ENCODE measurements around the gene ZEB1. TPM values are rescaled to one million over a fixed set of nuclear protein-coding genes. Genes with fewer than 3 reads are reported as not detected.
A peak's percentile ranks its signal among the peaks of the same experiment; 100 is the strongest.

Gene ZEB1
- total RNA-seq, 2 experiments from 2014 or later, result 50.4 to 51.6 TPM

DNA sequence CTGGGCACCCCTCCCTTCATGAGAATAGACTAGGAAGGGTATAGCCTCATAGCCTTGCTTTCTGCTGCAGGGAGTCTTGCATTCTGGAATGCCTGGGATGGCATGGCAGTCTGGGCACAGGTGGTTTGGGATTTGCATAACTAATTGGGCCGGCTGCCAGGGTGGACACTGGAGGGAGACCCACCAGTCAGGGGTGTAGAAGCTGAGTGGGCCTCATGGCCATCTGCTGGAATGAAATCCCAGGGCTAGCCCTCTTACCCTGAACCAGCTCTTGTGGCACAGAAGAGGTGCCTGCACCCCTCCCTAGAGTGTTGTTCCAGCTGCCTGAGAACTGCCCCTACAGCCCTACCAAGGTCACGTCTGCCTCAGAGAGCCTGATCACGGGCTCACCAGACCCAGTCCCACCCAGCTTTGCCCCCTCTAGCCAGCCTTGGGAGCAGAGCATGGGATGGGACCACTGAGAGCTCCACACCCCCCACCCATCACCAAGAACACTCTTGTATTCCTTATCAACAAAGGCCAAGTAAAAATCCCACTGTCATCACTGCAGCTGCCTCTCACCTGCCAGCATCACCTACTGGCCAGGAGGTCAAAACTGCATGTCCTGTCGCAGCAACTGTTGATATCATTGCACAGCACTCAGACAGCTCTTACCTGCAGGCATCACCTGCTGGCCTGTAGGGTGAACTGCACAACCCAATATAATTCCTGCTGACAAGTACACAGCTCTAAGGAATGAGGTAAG is 148.9 kb downstream of the ZEB1 start:
- no peak overlapping the region for H3K27ac Mint-ChIP-seq
- CTCF ChIA-PET, result interaction anchor here (0.5 kb wide), 1 partner anchor 118 kb away, joined by 4 read pairs; no protein-coding TSS in a partner anchor

DNA sequence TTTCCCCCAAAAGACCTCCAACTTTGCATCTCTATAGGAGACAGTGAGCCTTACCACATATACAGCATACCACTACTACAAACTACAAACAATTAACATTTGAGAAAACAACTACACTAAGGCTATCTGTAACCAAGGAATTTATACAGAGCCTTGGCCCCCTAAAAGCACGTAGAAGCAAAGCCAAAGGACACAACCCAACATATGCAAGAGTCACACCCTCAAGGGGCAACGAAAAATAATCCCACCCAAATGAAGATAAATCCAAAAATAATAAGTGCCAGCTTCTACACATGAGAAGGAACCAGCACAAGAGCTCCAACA is 149.5 kb downstream of the ZEB1 start:
- H3K36me3 Mint-ChIP-seq (ENCODE audit: low read depth), result peaks cover 50% of the 10 kb centered on the region
- CTCF ChIA-PET, result no interaction called here

More for the DNA sequence above, 148.9 kb downstream of the ZEB1 start:
- H3K4me1 Mint-ChIP-seq, result no peaks in the 10 kb centered on the region
- no peak for DNase-seq
- POLR2A ChIA-PET, result no interaction called here
- H3K36me3 Mint-ChIP-seq (ENCODE audit: low read depth), result peaks cover 55% of the 10 kb centered on the region
- peaks cover 25% of the 10 kb centered on the region for H3K9me3 Mint-ChIP-seq
- H3K4me3 Mint-ChIP-seq, result no peak overlapping the region
- no peaks in the 10 kb centered on the region for H3K27me3 Mint-ChIP-seq

DNA sequence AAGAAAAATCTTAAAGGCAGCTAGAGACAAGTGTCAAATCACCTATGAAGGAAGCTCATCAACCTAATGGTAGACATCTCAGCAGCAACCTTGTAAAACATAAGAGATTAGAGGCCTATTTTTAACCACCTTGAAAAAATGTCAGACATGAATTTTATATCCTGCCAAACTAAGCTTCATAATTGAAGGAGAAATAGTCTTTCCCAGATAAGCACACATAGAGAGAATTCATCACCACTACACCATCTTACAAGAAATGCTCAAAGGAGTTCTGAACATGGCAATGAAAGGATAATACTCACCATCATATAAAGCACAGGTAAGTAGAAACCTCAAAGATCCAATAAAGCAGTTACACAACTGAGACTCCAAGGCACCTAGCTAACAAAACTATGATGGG is 156.5 kb downstream of the ZEB1 start:
- Mint-ChIP-seq H3K4me3 (no peak overlapping the region), H3K4me1 (no peaks in the 10 kb centered on the region), H3K9me3 (peaks cover 8% of the 10 kb centered on the region), H3K27me3 (no peaks in the 10 kb centered on the region), H3K36me3 (ENCODE audit: low read depth) (peaks cover 22% of the 10 kb centered on the region), H3K27ac (no peak overlapping the region)
- ChIA-PET CTCF (no interaction called here), POLR2A (no interaction called here)
- DNase-seq, result no peak

More for the DNA sequence above, 149.5 kb downstream of the ZEB1 start:
- no peak overlapping the region for H3K27ac Mint-ChIP-seq
- peaks cover 20% of the 10 kb centered on the region for H3K9me3 Mint-ChIP-seq
- no peaks in the 10 kb centered on the region for H3K27me3 Mint-ChIP-seq
- no peaks in the 10 kb centered on the region for H3K4me1 Mint-ChIP-seq
- no peak for DNase-seq
- no peak overlapping the region for H3K4me3 Mint-ChIP-seq
- POLR2A ChIA-PET, result no interaction called here

DNA sequence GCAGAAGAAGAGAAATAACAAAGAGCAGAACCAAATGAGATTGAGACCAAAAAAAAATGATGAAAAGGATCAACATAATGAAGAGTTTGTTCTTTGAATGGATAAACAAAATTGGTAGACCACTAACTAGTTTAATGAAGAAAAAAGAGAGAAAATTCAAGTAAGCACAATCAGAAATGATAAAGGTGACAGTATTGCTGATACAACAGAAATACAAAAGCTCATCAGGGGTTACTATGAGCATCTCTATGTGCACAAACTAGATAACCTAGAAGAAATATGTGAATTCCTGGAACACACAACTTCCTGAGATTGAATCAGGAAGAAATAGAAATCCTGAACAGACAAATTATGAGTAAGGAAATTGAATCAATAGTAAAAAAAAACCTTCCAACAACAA is 157.1 kb downstream of the ZEB1 start:
- no peak for DNase-seq
- Mint-ChIP-seq H3K36me3 (ENCODE audit: low read depth) (peaks cover 22% of the 10 kb centered on the region), H3K27ac (no peak overlapping the region), H3K9me3 (peaks cover 8% of the 10 kb centered on the region), H3K27me3 (no peaks in the 10 kb centered on the region), H3K4me3 (no peak overlapping the region), H3K4me1 (no peaks in the 10 kb centered on the region)
- ChIA-PET CTCF (no interaction called here), POLR2A (no interaction called here)

DNA sequence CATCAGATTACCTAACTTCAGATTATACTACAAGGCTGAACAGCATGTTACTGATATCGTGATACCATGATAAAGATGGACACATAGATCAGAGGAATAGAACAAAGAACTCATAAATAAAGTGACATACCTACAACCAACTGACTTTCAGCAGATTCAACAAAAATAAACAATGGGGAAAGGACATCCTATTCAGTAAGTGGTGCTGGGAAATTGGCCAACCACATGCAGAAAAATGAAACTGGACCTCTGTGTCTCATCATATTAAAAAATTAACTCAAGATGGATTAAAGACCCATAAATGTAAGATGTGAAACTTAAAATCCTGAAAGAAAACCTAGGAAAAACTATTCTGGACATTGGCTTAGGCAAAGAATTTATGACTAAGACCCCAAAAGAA is 158.6 kb downstream of the ZEB1 start:
- H3K4me1 Mint-ChIP-seq, result no peaks in the 10 kb centered on the region
- peaks cover 8% of the 10 kb centered on the region for H3K9me3 Mint-ChIP-seq
- peaks cover 22% of the 10 kb centered on the region for H3K36me3 Mint-ChIP-seq (ENCODE audit: low read depth)
- DNase-seq, result no peak
- CTCF ChIA-PET, result no interaction called here
- POLR2A ChIA-PET, result no interaction called here
- H3K27me3 Mint-ChIP-seq, result no peaks in the 10 kb centered on the region
- no peak overlapping the region for H3K4me3 Mint-ChIP-seq
- H3K27ac Mint-ChIP-seq, result no peak overlapping the region

DNA sequence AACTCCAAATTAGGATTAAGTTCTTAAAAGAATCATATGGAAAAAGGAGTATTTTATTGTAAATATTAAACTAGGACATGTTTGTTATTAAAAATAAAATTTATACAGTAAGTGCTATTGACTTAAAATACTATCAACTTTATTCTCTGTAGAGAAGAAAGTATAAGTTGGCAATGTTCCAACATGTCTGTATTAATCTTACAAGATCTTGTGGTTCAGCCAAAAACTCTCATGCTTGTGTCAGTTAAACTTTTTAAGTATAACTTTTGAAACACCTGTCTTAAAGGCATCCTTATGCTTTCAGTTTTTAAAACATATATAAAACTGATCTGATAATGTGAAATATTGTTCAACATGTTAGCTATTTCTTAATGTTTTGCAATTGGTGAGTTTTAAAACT is 160.7 kb downstream of the ZEB1 start:
- DNase-seq, result no peak
- no peaks in the 10 kb centered on the region for H3K27me3 Mint-ChIP-seq
- peaks cover 8% of the 10 kb centered on the region for H3K9me3 Mint-ChIP-seq
- ChIA-PET POLR2A (no interaction called here), CTCF (no interaction called here)
- H3K4me1 Mint-ChIP-seq, result no peaks in the 10 kb centered on the region
- H3K27ac Mint-ChIP-seq, result no peak overlapping the region
- H3K4me3 Mint-ChIP-seq, result no peak overlapping the region
- H3K36me3 Mint-ChIP-seq (ENCODE audit: low read depth), result peaks cover 26% of the 10 kb centered on the region

DNA sequence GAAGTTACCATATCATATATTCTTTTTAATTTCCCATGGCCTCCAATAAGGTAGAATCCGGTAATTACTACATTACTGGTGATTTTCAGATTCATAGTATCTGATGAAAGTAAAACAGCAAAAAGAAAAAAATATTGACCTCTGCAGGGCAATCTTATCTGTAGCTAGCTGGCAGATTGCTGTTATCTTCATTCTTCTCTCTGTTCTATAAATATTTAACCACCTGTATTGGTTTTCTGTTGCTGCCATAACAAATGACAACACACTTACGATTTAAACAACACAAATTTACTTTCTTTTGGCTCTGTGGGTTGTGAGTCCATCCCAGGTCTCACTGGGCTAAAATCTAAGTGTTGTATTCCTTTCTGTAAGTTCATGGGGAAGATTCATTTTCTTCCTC is 164.5 kb downstream of the ZEB1 start:
- POLR2A ChIA-PET, result no interaction called here
- DNase-seq, result no peak
- no peaks in the 10 kb centered on the region for H3K27me3 Mint-ChIP-seq

DNA sequence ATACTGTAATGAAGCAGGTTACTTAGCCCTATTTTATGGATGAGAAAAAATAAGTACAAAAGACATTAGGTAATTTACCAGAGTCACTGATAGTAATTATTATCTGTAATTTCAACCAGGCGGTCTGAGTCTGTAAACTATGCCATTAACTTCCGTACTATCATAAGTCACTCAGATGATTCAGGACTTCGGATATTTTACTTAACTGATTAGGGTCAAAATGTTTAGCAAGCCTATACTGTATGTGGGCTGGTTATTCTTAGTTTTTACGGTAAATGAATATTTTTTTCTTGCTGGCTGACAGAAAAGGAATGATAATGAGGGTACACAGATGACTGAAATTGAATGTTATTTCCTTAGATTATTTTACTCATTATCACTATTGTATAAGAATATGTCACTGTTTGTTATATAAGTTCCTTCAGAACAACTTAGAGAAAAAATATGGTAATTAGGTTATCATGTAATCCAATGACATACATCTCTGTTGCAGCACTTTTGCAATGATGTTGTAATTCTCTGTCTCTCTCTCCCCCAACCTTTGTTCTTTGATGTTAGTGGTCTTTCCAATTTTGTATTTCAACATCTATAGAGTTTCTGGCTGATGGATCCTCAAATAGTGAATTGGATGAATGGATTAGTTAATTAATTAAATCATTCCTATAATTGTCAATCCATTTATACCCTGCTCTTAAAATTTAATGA is 165.6 kb downstream of the ZEB1 start:
- Mint-ChIP-seq H3K27me3 (no peaks in the 10 kb centered on the region), H3K27ac (no peak overlapping the region)
- DNase-seq, result no peak

More for the DNA sequence above, 164.5 kb downstream of the ZEB1 start:
- Mint-ChIP-seq H3K4me3 (no peak overlapping the region), H3K27ac (no peak overlapping the region), H3K4me1 (no peaks in the 10 kb centered on the region), H3K36me3 (ENCODE audit: low read depth) (peaks cover 7% of the 10 kb centered on the region), H3K9me3 (no peaks in the 10 kb centered on the region)
- CTCF ChIA-PET, result no interaction called here

DNA sequence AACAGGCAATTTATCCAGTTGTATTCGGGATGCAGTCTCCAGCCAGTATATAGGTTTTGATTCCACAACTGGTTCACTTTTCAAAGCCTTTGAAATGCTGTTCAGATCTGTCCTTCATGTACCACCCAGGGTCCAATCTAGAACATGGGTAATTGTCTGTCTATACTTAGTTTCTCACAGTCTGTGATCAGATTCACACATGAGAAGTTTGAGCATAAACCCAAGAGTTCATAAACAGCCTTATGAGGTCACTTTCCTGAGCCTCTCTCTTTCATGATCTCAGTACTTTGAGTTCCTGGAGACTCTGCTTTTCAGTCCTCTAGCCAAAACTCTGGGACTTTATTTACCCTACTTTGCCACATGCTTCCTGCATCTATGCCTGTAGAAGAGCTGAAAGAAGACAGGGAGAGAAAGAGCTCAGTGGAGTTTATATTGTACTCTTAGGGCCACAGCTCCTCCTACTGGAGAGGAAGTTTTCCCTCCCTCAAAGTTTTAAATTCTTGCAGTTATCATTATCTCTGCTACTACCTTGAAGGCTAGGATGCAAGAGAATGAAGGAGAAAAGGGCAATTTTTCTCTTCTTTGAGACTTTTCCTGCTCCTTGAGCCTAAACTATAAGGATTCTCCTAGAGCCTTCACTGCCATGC is 172.0 kb downstream of the ZEB1 start:
- peak; percentile 15 for DNase-seq
- Mint-ChIP-seq H3K27me3 (no peaks in the 10 kb centered on the region), H3K36me3 (ENCODE audit: low read depth) (no peaks in the 10 kb centered on the region), H3K4me1 (peaks cover 3% of the 10 kb centered on the region), H3K9me3 (no peaks in the 10 kb centered on the region), H3K27ac (no peak overlapping the region), H3K4me3 (no peak overlapping the region)
- POLR2A ChIA-PET, result interaction anchor here (1.0 kb wide), 1 partner anchor 707 kb away, joined by 6 read pairs; no protein-coding TSS in a partner anchor
- CTCF ChIA-PET, result interaction anchor here (0.7 to 1.3 kb wide), 13 partner anchors 10 to 900 kb away, joined by 3 to 14 read pairs (median 4); partner anchors contain the start of gene ZNF438

More for the DNA sequence above, 165.6 kb downstream of the ZEB1 start:
- Mint-ChIP-seq H3K9me3 (no peaks in the 10 kb centered on the region), H3K36me3 (ENCODE audit: low read depth) (peaks cover 6% of the 10 kb centered on the region), H3K4me1 (no peaks in the 10 kb centered on the region), H3K4me3 (no peak overlapping the region)
- ChIA-PET CTCF (no interaction called here), POLR2A (interaction anchor here (0.6 kb wide), 1 partner anchor 230 kb away, joined by 3 read pairs; no protein-coding TSS in a partner anchor)

DNA sequence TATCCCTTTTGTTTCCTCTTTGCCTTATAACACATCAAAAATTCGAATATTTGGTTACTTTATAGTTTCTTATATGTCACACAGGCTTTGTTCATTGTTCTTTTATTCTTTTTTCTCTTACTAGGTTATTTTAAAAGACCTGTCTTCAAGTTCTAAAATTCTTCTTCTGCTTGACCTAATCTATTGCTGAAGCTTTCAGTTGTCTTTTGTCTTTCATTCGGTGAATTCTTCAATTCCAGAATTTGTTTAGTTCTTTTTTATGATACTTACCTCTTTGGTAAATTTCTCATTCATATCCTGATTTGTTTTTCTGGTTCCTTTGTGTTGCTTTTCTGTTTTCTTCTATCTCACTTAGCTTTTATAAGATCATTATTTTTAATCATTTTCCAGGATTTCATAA is 188.4 kb downstream of the ZEB1 start:
- Mint-ChIP-seq H3K27ac (no peak overlapping the region), H3K9me3 (peaks cover 41% of the 10 kb centered on the region), H3K36me3 (ENCODE audit: low read depth) (peaks cover 78% of the 10 kb centered on the region), H3K4me1 (peaks cover 5% of the 10 kb centered on the region), H3K4me3 (no peak overlapping the region), H3K27me3 (no peaks in the 10 kb centered on the region)
- no peak for DNase-seq
- ChIA-PET POLR2A (no interaction called here), CTCF (no interaction called here)

DNA sequence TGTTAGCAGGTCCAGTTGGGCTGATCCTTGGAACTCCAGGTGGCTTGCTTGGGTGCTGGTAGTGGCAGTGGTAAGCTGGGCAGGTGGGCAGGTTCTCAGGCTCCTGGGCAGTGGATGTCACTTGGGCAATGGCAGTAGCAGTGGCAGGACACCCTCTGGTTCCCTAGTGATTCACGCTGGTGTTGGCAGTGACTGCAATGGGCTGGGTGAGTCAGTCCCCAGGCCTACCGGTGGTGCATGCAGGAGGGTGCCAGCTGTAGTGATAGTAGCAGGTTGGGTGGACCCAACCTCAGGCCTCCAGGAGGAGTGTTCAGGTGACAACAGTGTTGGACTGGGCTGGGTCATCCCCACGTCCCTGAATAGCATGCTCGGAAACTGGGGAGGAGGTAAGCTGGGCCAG is 189.2 kb downstream of the ZEB1 start:
- POLR2A ChIA-PET, result no interaction called here
- peaks cover 76% of the 10 kb centered on the region for H3K36me3 Mint-ChIP-seq (ENCODE audit: low read depth)
- H3K4me1 Mint-ChIP-seq, result peaks cover 5% of the 10 kb centered on the region
- DNase-seq, result no peak
- H3K4me3 Mint-ChIP-seq, result no peak overlapping the region
- H3K27me3 Mint-ChIP-seq, result no peaks in the 10 kb centered on the region
- H3K27ac Mint-ChIP-seq, result no peak overlapping the region
- H3K9me3 Mint-ChIP-seq, result peaks cover 41% of the 10 kb centered on the region
- CTCF ChIA-PET, result no interaction called here

DNA sequence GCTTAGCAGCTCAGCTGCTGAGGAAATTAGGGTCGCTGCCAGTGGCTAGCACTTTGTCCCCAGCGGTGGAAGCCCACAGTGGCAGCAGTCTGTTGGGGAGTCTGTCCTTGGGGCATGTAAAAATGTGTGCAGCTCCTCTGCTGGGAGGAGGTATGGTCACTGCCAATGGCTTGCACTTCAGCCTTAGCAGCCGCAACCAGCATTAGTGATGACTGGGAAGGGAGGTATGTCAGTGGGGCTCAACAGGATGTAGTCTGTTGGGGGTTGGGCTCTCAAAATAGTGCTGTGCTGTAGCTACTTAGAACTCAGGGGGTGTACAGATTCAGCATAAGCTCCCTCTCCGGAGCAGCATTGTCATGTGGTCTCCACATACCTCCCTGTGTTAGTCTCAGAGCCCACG is 189.9 kb downstream of the ZEB1 start:
- Mint-ChIP-seq H3K4me3 (no peak overlapping the region), H3K9me3 (peaks cover 39% of the 10 kb centered on the region), H3K27me3 (no peaks in the 10 kb centered on the region), H3K36me3 (ENCODE audit: low read depth) (peaks cover 69% of the 10 kb centered on the region), H3K4me1 (peaks cover 5% of the 10 kb centered on the region), H3K27ac (no peak overlapping the region)
- DNase-seq, result no peak
- ChIA-PET POLR2A (no interaction called here), CTCF (no interaction called here)

DNA sequence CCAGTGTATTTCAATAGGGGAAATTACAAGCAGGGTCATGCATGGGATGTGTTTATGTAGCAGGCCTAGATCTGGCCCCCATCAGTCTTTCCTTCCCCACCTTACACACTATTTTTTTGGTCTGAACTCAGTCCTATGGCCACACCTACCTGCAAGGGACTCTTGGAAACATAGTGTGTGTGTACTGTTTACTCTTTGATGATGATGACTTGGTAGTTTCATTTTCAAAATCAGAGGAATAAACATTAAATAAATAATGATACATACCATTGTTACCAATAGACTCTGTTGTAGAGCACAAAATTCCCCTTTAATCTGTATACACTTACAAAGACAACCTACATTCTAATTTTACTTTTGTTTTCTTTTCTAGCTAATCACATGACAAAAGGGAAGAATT is 191.0 kb downstream of the ZEB1 start:
- no peak for DNase-seq
- POLR2A ChIA-PET, result no interaction called here
- CTCF ChIA-PET, result no interaction called here
- Mint-ChIP-seq H3K4me3 (no peak overlapping the region), H3K36me3 (ENCODE audit: low read depth) (peaks cover 66% of the 10 kb centered on the region), H3K9me3 (peaks cover 30% of the 10 kb centered on the region), H3K27me3 (no peaks in the 10 kb centered on the region), H3K27ac (no peak overlapping the region), H3K4me1 (peaks cover 5% of the 10 kb centered on the region)

Data from activated CD4-positive, alpha-beta memory T cell treated with anti-CD3 and anti-CD28 coated beads, Interleukin-2, amount 10 ng/mL, durations not matched to agents 7 days and 5 days (primary cell).